Spleen (tissue), 11 donors: ENCODE data around the gene XRRA1. TPM values are rescaled to one million over a fixed set of nuclear protein-coding genes. Genes with fewer than 3 reads are reported as not detected.
"Not testable (repeated sequence)": the region's sequence is repeated elsewhere in the genome, so short reads cannot be mapped to it uniquely, and the experiment has no call there.

Experiments
- DNase-seq: peaks from one replicate; pipeline ENCODE4 v3.0.0-alpha.2; 2020
- H3K27ac ChIP-seq, 8 donors: fragments of 200-600 bp; sonication (generic) in 7 of 8; 1 replicate in 4 of 8; 2 replicates in 4 of 8; pipeline versions ENCODE4 v1.5.0 to v1.8.0; 2016 to 2021; ENCODE audit warnings: inconsistent platforms in 4 of 8, mild to moderate bottlenecking in 4 of 8, moderate library complexity in 1 of 8
- H3K27me3 ChIP-seq, 7 donors: fragments of 200-600 bp; sonication (generic) in 6 of 7; replicated peaks in 1 of 7; 1 replicate in 4 of 7; 2 replicates in 3 of 7; pipeline versions ENCODE4 v1.5.0 to v1.8.0; 2016 to 2021; ENCODE audit warnings: inconsistent platforms in 3 of 7, mild to moderate bottlenecking in 1 of 7
- H3K36me3 ChIP-seq, 6 donors: fragments of 200-600 bp; sonication (generic) in 5 of 6; 1 replicate in 4 of 6; 2 replicates in 2 of 6; pipeline versions ENCODE4 v1.5.0 to v1.8.0; 2016 to 2021; ENCODE audit warnings: inconsistent platforms in 2 of 6
- H3K4me1 ChIP-seq, 6 donors: fragments of 200-600 bp; sonication (generic) in 5 of 6; 1 replicate in 3 of 6; 2 replicates in 3 of 6; pipeline versions ENCODE4 v1.5.0 to v1.8.0; 2016 to 2021; ENCODE audit warnings: inconsistent platforms in 3 of 6
- H3K4me3 ChIP-seq, 8 donors: fragments of 200-600 bp; sonication (generic) in 7 of 8; 1 replicate in 4 of 8; 2 replicates in 4 of 8; pipeline versions ENCODE4 v1.5.0 to v1.8.0; 2016 to 2021; ENCODE audit warnings: inconsistent platforms in 4 of 8, mild to moderate bottlenecking in 4 of 8, moderate library complexity in 2 of 8
- H3K9me3 ChIP-seq, 8 donors: fragments of 200-600 bp; sonication (generic) in 7 of 8; 1 replicate in 4 of 8; 2 replicates in 4 of 8; pipeline versions ENCODE4 v1.5.0 to v1.8.0; 2016 to 2021; ENCODE audit warnings: inconsistent platforms in 4 of 8
- CTCF ChIP-seq, 11 experiments: fragments of 200-600 bp in 7 of 11; fragments of 450-650 bp in 4 of 11; sonication (generic) in 4 of 11; IDR thresholded peaks in 8 of 11; conservative IDR thresholded peaks in 3 of 11; 1 replicate in 7 of 11; 2 replicates in 4 of 11; pipeline versions ENCODE4 v1.4.0 to v1.8.0; 2016 to 2021; ENCODE audit warnings: antibody characterized with exemption in 11 of 11, inconsistent platforms in 4 of 11, mild to moderate bottlenecking in 1 of 11
- POLR2A ChIP-seq, 3 donors: fragments of 450-650 bp; IDR thresholded peaks; one replicate each; pipeline ENCODE4 v1.5.1; 2017; ENCODE audit warnings: antibody characterized with exemption in 3 of 3, mild to moderate bottlenecking in 1 of 3
- POLR2AphosphoS5 ChIP-seq, 3 donors: sonication (generic); formaldehyde crosslinking; IDR thresholded peaks; one replicate each; pipeline ENCODE4 v1.5.1; 2017; ENCODE audit warnings: antibody characterized with exemption in 3 of 3
- WGBS, 5 donors: extraction: QIAGEN DNeasy Blood & Tissue Kit in 3 of 5; methylation state at CpG; one replicate each; pipeline versions ENCODE4 v1.1.5 to v1.1.7; 2013 to 2018; 5-methylcytosine and 5-hydroxymethylcytosine counted together
- intact Hi-C: fragments of 100-400 bp; cut with DNase I; formaldehyde crosslinking; loops from one replicate; pipeline ENCODE4 v1.15.0; 2023; ENCODE audit warnings: low total_unique reads
- polyA plus RNA-seq, 3 donors: library from polyadenylated mRNA; stranded (reverse); fragments of 200-250 nt; gene quantifications; one replicate each; pipeline ENCODE4 v1.2.1, GENCODE V29; 2013
- total RNA-seq, 7 donors: library from RNA; depleted of rRNA in 3 of 7; stranded (reverse); fragments of >200 nt in 3 of 7; fragmentation: NEBNext Ultra II Directional in 4 of 7; extraction: Animal tissue kit (Norgen Biotek cat#: 25700) in 4 of 7; gene quantifications; one replicate each; pipeline versions ENCODE4 v1.1.0 to v1.2.1, GENCODE V29; 2016 to 2021
- donor health status: healthy with polysubstance abuse.
- donor health status: DM: no; HTN: no; CAD: no; lungs with moderate emphysema.
- donor health status: DM: no; HTN: no; CAD: no.
- donor health status: Bipolar disorder and iron deficiency.
- donor health status: healthy.
- donor health status: DM: no; HTN: no; CAD: no.
- donor health status: DM: yes; HTN: yes; CAD: no.

XRRA1 gene
- total and polyA plus RNA-seq, 10 donors: 1.4 to 60.1 (median 17.8) TPM

GRCh38 chr11:74826901-74827300, 122.0 kb downstream of the XRRA1 start:
- Histone ChIP-seq H3K36me3 (peaks cover 4 to 76% (median 13%) of the 10 kb centered on the region in 6 donors), H3K27ac (no peak overlapping the region), H3K9me3 (peaks cover 0 to 61% (median 42%) of the 10 kb centered on the region in 8 donors), H3K4me1 (peaks cover 0 to 8% (median 0%) of the 10 kb centered on the region in 6 donors), H3K27me3 (no peaks in the 10 kb centered on the region), H3K4me3 (no peak overlapping the region)
- intact Hi-C loops: no loop called here
- TF ChIP-seq POLR2A (IDR thresholded peaks at IDR 0.05): no peak
- no peak for TF ChIP-seq CTCF (IDR thresholded peaks at IDR 0.05 in 8 of 11, conservative IDR thresholded peaks at IDR 0.05 in 3 of 11)
- no peak for TF ChIP-seq POLR2AphosphoS5 (IDR thresholded peaks at IDR 0.05)
- no peak for DNase-seq
- WGBS, 5 donors: 72 to 99% (median 95%) methylated on average over 4 of the region's 4 CpGs

- H3K27me3 ChIP-seq, H3K27ac ChIP-seq, DNase-seq, intact Hi-C loops, H3K4me3 ChIP-seq: not testable (repeated sequence)
- H3K9me3 ChIP-seq: peaks cover 0 to 61% (median 42%) of the 10 kb centered on the region in 8 donors
- peaks cover 0 to 11% (median 0%) of the 10 kb centered on the region in 6 donors for H3K4me1 ChIP-seq
- WGBS, 5 donors: 47 to 96% (median 94%) methylated on average over 2 of the region's 2 CpGs
- peaks cover 4 to 82% (median 13%) of the 10 kb centered on the region in 6 donors for H3K36me3 ChIP-seq
These were observed 123.3 kb downstream of the XRRA1 start for GRCh38 chr11:74825596-74825995.

GRCh38 chr11:74824285-74824982, 124.5 kb downstream of the XRRA1 start:
- no peak for DNase-seq
- Histone ChIP-seq H3K36me3 (peaks cover 4 to 89% (median 18%) of the 10 kb centered on the region in 6 donors), H3K9me3 (peaks cover 0 to 60% (median 42%) of the 10 kb centered on the region in 8 donors), H3K27me3 (no peaks in the 10 kb centered on the region), H3K27ac (no peak overlapping the region), H3K4me3 (no peak overlapping the region), H3K4me1 (peaks cover 0 to 15% (median 0%) of the 10 kb centered on the region in 6 donors)
- 87 to 97% (median 94%) methylated on average over 1 of the region's 1 CpG for WGBS, 5 donors
- intact Hi-C loops: no loop called here
- no peak for TF ChIP-seq CTCF (IDR thresholded peaks at IDR 0.05 in 8 of 11, conservative IDR thresholded peaks at IDR 0.05 in 3 of 11)
- no peak for TF ChIP-seq POLR2AphosphoS5 (IDR thresholded peaks at IDR 0.05)
- TF ChIP-seq POLR2A (IDR thresholded peaks at IDR 0.05): no peak

GRCh38 chr11:74822170-74822569, 126.7 kb downstream of the XRRA1 start:
- TF ChIP-seq CTCF (IDR thresholded peaks at IDR 0.05 in 8 of 11, conservative IDR thresholded peaks at IDR 0.05 in 3 of 11): no peak
- TF ChIP-seq POLR2A (IDR thresholded peaks at IDR 0.05): no peak
- TF ChIP-seq POLR2AphosphoS5 (IDR thresholded peaks at IDR 0.05): no peak
- H3K27me3 ChIP-seq: no peaks in the 10 kb centered on the region
- no peak overlapping the region for H3K27ac ChIP-seq
- DNase-seq: no peak
- H3K9me3 ChIP-seq: peaks cover 0 to 41% (median 37%) of the 10 kb centered on the region in 8 donors
- H3K4me3 ChIP-seq: no peak overlapping the region
- peaks cover 5 to 96% (median 29%) of the 10 kb centered on the region in 6 donors for H3K36me3 ChIP-seq
- intact Hi-C loops: no loop called here
- peaks cover 0 to 29% (median 2%) of the 10 kb centered on the region in 6 donors for H3K4me1 ChIP-seq
- 71 to 84% (median 80%) methylated on average over 5 of the region's 5 CpGs for WGBS, 5 donors
